HG03095 (cell line): Measurements from ENCODE around the gene TMEM86A.

ENCODE experiments used
- ATAC-seq: cut with Tn5 transposase; IDR thresholded peaks from one replicate; pipeline ENCODE4 v1.9.1; 2021; ENCODE audit warnings: moderate library complexity; ENCODE audit not compliant: unreplicated experiment

TMEM86A gene

GRCh38 chr11:18722293-18722637, 23.7 kb downstream of the TMEM86A start:
- ATAC-seq: no peak

GRCh38 chr11:18723991-18724390, 25.4 kb downstream of the TMEM86A start:
- ATAC-seq: no peak

GRCh38 chr11:18726040-18726439, 27.5 kb downstream of the TMEM86A start, which contains the start of gene IGSF22:
Gene IGSF22 (minus strand): TSS chr11:18726188. CDS start chr11:18724236, 1,952 bp downstream.
- no peak for ATAC-seq

DNA sequence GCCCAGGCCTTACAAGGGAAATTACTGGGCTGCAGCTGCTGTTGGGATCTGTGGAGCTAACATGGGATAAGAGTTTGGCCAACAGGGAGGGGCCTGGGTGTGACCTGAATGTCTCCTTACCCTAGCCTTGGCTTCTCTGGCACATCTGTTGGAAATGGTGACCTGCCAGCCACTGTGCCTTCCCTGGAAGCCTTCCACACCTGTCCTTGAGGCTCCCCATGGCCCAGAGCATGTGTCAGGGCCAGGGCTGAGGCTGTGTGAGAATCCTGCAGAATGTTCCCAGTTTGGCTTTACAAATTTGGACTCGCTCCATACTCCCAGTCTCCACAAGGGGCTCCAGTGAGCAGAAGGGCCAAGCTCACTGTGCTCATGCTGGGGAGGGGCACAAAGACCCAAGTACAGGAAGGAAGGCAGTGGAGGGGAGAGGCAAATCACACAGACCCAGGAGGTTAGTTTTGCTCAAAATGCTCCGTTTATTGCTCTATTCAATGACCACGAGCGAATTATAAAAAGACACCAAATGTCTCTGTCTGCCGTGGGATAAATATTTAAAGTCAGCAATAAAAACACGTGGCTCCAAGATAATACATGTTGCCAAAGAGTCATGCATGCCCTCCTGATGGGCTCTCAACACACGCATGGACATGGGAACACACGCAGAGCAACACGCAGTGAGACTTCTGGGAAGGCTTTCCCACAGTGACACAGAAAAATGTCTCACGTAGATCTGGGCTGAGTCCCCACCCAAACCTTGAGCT, 29.1 kb downstream of the TMEM86A start:
- no peak for ATAC-seq

DNA sequence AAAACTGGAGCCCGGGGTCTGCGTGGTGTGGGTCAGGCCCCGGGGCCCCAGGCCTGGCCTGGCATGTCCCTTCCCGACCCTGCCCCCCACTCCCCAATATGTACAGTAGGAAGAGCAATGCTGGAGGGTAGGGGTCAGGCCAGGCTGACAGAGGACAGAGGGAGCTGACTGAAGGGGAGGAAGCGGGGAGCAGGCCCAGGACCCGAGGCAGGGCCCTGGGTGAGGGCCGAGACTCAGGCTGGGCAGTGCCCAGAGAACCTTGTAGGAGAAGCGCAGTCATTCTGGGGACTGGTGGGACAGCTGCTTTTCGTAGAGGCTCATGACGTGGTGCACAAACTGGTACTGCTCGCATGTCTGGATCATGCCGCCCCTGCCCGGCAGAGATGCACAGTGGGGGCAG, 30.1 kb downstream of the TMEM86A start:
- ATAC-seq: no peak

DNA sequence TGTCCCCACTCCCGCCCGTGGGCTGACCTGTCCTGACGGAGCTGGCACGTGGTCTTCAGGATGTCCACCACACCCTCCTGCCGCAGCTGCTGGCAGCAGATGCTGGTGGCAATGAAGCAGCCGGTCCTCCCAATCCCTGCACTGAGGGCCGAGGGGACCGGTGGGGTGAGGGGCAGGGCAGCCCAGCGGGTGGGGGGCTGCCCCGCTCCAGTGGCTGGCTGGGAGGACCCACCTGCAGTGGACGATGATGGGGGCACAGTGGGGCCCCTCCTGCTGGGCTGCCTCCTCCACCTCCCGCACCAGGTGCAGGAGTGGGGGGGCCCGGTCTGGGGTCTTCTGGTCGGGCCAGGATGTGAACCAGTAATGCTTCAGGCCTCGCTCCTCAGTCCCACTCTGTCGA, 30.8 kb downstream of the TMEM86A start:
- ATAC-seq: no peak

DNA sequence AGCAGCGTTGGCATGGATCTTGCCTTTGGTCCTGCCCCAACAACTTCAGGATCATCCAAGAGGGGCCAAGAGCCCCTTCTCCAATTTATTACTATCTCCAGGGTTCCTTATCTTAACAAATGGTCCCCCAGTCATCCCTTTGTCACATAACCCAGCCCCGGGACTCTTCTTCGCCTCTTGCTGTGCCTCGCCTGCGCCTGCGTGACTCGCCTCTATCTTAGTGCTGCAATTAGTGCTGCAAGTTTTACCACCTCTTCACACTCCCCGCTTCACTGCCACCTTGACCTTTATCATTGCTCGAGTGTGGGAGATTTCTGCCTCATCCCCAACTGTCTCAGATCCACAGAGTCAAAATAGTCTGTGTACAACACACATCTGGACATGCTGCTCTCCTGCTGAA, 31.4 kb downstream of the TMEM86A start:
- ATAC-seq: no peak

DNA sequence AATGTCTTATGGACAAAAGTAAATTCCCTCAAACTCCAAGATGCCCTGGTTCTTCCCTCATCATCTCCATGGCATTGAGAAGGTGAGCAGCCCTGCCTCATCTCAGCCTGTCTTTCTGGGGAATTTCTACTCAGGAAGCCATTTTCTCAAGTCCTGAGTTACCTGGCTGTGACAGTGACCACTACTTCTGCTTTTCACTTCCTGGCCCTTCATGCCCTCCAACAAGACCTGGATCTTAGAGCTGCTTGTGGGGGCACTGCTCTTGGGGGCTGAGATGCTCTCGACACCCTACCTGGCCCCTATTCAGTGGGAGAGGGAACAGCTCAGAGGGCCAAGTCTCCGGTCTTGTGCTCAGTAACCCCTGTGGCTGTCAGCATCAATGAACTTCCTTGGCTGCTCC, 32.9 kb downstream of the TMEM86A start:
- no peak for ATAC-seq

GRCh38 chr11:18731949-18732821, 33.6 kb downstream of the TMEM86A start:
- no peak for ATAC-seq

DNA sequence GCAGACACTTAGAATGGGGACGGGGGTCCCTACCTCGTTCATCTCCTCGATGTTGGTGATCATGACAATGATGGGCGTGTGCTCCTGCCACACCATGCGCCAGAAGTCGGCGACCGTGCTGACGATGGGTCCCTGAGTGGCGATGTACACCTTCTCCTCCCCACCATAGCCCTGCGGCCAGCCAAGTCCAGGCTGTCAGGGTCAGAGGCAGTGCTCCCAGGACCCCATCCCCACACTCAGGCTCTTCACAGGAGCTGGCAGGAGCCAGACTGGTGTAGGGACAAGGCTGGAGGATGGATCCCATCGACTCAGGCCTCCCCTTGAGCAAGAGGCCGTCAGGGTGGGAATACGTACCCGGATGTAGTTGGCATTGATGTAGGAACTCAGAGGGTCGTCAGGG, 34.6 kb downstream of the TMEM86A start:
- ATAC-seq: no peak

GRCh38 chr11:18736590-18737148, 38.1 kb downstream of the TMEM86A start:
- ATAC-seq: no peak

DNA sequence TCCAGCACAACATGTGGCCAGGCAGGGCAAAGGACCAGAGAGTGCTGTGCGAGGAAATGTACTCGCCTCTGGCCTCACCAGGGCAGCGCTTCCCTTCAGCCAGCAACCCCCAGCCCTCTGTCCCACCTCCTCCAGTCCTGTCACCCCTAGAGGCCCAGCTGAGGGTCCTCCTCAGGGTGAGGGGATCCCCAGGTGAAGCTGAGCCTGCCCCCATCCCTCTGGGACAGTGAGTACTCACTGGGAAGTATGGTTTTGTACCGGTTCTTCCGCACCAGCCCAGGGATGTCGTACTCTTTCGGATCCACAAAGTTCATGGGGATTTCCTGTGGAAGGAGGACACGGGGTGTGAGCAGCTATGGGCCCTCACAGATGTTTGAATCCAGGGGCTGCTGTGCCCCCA, 39.1 kb downstream of the TMEM86A start:
- no peak for ATAC-seq

DNA sequence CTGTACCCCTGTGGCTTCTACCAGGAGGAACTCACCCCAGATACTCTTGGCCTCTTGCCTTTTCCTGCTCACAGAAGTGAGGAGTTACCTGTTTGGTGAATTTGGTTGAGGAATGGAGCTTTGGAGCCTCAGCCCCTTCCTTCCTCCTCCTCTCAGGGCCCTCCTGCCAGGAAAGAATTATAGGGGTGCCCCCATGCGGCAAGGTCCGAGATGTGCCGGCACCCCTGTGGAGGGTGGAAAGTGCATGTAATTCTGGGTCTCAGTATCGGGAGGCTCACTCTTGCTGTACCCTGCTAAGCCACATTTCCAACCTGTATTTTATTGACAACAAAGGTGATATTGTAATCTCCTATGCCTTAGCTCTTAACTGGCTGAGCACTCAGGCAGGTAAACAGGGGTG, 41.1 kb downstream of the TMEM86A start:
- ATAC-seq: no peak

DNA sequence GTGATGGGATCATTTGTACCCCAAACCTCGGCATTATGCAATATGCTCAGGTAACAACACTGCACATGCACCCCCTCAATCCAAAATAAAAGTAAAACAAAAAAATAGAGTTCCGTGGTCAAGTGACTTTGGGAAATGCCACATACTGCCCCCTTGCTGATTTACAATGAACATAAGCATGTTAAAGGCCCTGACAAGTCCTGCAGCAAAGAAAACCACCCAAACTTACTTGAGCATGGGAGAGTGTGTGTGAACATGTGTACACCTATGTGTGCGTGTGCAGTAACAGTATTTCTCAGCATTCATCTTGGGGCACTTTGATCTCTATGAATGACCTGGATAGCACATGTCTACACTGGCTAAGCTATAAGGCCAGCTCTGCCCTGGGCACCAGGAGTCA, 43.2 kb downstream of the TMEM86A start:
- no peak for ATAC-seq

- ATAC-seq: no peak
These were observed 44.8 kb downstream of the TMEM86A start for GRCh38 chr11:18743365-18743764.

- no peak for ATAC-seq
These were observed 45.4 kb downstream of the TMEM86A start for GRCh38 chr11:18743900-18744514.

- ATAC-seq: no peak
These were observed 46.7 kb downstream of the TMEM86A start for GRCh38 chr11:18745251-18745650.

DNA sequence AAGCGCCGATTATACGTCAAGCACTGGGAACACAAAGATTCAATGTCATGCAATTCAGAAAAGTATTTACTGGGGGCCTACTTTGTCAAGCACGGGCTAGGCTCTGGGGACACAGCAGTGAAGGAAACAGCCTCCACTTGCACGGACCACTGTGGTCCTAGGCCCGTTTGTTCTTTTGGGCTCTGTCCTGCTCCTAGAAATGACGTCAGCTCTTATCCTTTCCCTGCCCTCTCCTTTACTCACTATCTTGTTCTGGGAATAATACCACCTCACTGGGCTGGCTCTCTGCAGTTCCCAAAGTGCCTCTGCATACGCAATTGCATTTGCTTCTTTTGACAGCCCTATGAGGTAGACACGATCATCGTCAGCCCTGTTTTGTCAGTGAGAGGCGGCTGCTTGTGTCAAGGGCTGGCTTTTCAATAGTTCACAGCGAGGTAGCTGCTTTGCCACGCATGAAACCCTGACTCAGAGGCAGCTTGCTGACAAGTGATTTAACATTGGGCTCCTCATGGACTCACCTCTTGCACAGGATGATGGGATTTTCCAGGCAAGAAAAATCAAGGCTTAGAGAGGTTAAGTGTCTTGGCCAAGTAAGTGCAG, 50.3 kb downstream of the TMEM86A start:
- ATAC-seq: no peak

GRCh38 chr11:18749681-18750319, 51.2 kb downstream of the TMEM86A start:
- ATAC-seq: no peak

DNA sequence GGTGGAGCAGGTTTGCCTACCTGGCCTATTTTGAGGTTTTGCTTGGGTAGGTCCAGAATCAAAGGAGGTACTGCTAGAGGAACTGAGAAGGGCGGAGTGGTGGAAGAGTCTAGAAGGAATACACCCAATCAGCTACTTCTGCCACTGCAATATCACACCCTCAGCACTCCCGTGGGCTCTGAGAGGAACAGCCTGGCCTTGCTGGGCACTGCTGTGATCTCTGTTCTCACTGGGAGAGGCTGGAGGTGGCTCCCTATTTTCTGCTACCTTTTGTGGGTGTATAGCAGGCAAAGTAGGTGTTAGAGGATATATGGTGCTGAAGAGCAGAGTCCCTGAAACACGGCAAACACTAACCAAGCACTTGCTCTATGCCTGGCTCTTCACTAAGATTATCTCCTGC, 52.4 kb downstream of the TMEM86A start:
- no peak for ATAC-seq

DNA sequence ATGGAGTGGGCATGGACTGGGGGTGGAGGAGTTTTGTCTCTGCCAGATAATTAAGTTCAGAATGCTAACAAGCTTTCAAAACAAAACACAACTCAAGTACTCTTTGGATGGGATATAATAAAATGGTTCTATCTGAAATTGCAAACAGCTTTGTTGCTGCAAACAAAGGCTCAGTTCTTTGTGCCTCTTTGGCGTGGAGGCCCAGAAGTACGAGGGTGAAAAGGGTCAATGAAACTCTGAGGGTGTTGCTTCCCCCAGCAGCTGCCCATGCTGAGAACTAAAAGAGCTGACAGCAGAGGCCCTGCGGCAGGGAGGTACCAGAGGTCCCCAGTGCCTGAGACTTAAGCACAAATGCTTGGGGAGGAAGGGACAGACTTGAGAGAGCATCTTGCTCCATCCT, 53.9 kb downstream of the TMEM86A start:
- ATAC-seq: no peak
